NK-92 (cell line): ENCODE data around the gene RAB1B.
"Not testable (repeated sequence)": the region's sequence is repeated elsewhere in the genome, so short reads cannot be mapped to it uniquely, and the experiment has no call there.

Source experiments
- DNase-seq: peaks from one replicate; lab custom pipeline; 2025; ENCODE audit not compliant: unreplicated experiment; lab: John Stamatoyannopoulos, UW

The RAB1B gene

GRCh38 chr11:66294626-66295620 lies 26.5 kb downstream of the RAB1B start:
- no peak for DNase-seq

- no peak for DNase-seq
These were observed 29.2 kb downstream of the RAB1B start for GRCh38 chr11:66297610-66298009.

DNA sequence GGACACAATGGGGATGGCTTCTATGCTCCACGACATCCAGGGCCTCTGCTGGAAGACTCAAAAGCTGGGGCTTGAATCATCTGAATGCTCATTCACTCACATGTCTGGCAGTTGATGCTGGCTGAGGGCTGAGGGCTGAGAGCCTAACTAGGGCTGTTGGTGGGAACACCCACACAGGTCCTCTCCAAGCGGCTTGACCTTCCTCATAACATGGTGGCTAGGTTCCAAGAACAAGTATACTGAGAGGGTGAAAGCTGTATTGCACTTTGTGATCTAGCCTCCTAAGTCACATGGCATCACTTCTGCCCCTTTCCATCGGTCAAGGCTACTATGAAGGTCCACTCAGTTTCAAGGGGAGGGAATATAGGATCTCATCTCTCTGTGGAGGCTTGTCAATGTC lies 30.7 kb downstream of the RAB1B start:
- DNase-seq: no peak

DNA sequence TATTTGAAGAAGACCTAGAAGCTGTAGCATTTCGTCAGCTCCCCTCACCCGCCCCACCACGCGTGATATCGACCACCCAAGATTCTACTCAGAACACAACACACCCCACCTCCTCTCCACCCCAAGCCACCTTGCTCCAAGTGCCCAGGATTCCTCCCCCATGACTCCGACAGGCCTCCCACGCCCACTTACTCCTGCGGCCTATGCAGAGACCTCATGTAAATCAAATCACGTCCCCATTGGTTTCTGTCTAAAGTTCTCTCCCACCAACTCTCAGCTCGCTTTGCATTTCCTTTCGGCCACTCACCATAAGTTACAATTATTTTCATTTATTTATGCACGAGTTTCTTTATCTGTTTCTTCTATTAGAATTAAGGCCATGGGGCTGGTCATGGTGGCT lies 34.2 kb downstream of the RAB1B start:
- no peak for DNase-seq

DNA sequence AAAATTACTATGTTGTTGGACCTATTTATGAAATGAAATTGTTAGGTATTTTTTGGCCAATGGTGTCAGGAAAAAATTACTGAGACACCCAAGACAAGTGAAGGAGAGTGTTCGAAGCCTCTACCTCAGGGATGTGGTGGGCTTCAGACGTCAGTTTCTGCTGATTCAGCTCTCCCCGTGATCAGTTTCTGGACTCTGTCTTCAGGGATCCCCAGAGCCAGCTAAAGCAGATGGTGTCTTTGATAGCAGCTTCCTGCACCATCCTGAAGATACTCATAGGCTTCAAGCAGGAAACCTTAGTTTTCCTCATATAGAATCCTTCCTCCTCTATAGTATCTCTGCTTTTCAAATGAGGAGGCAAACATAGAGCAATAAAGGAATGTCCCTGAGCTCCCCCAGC lies 41.0 kb downstream of the RAB1B start:
- no peak for DNase-seq

DNA sequence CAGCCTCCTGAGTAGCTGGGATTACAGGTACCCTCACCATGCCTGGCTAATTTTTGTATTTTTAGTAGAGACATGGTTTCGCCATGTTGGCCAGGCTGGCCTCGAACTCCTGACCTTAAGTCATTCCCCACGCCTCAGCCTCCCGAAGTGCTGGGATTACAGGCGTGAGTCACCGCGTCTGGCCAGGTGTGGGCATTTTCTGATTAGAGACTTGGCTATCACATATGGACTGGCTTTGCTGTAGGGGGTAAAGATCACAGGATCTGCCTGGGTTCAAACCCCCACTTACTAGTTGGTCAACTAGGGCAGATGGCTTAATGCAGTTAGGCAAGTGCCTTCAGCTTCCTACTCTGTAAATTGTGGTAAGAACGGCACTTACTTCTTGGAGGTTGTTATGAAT lies 41.9 kb downstream of the RAB1B start:
- DNase-seq: no peak

DNA sequence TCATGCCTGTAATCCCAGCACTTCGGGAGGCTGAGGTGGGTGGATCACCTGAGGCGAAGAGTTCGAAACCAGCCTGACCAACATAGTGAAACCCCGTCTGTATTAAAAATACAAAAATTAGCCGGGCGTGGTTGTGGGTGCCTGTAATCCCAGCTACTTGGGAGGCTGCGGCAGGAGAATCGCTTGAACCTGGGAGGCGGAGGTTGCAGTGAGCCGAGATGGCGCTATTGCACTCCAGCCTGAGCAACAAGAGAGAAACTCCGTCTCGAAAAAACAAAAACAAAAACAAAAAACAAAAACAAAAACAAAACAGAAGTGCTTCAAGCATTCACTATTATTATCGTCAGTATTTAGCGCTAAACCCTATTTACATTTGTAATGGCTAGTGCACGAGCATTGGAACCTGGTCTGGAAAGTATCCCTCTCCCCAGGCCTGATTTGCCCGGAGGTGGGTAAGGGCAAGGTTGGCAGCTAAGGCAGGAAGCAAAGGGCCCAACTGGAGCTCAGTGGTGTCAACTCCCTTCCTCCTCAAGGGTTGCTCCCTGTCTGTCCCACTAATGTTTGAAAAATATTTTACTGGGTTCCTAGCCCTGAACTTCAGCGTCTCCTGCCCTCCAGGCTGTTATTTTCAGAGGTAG lies 42.5 kb downstream of the RAB1B start:
- not testable (repeated sequence) for DNase-seq

- no peak for DNase-seq
These were observed 43.1 kb downstream of the RAB1B start for GRCh38 chr11:66311470-66311964.

GRCh38 chr11:66311965-66312548 lies 43.6 kb downstream of the RAB1B start:
- peak; percentile 84 for DNase-seq

- peak; percentile 89 for DNase-seq
These were observed 44.3 kb downstream of the RAB1B start for GRCh38 chr11:66312549-66313320.

- DNase-seq: no peak
These were observed 45.1 kb downstream of the RAB1B start for GRCh38 chr11:66313321-66314185.

DNA sequence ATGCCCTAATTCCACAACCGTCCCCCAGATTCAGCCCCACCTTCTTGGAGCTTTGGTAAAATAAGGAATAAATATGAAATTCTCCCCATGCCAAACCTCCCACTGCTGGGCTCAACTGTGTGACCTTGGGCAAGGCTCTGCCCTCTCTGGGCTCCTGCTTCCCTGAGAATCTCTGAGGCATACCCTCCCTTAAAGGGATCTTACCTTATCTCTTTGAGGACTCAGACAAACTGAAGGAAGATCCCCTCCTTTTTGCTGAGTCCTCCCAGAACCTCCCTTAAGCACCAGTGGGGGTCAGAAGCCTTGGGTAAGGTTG lies 45.7 kb downstream of the RAB1B start:
- no peak for DNase-seq

- no peak for DNase-seq
These were observed 46.4 kb downstream of the RAB1B start for GRCh38 chr11:66314561-66315497.

GRCh38 chr11:66315498-66315885 lies 47.1 kb downstream of the RAB1B start:
- no peak for DNase-seq

- DNase-seq: no peak
These were observed 47.7 kb downstream of the RAB1B start for GRCh38 chr11:66315921-66316811.

DNA sequence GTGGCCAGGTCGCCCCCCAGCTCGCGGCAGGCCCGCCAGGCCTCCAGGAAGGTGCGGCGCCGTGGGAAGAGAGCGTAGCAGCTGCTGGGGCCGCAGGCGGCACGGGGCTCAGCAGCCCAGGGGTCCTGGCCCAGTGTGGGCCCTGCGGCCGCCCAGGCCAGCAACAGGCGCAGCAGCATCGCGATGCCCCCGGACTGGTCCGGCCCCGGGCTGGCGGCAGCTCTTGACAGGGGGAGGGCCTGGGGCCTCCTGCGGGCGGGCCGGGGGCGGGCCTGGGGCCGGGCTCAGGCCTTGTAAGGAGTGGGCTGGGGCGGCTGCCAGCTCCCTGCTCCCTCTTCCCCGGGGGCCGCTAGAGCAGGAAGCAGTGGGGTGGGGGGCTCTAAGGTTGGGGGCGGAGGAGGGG lies 48.4 kb downstream of the RAB1B start, which contains the start of gene CD248:
Gene CD248 (minus strand): TSS at position 196 of the 403 bp plus-strand sequence. CDS start 17 bp downstream, at position 179.
- DNase-seq: no peak

DNA sequence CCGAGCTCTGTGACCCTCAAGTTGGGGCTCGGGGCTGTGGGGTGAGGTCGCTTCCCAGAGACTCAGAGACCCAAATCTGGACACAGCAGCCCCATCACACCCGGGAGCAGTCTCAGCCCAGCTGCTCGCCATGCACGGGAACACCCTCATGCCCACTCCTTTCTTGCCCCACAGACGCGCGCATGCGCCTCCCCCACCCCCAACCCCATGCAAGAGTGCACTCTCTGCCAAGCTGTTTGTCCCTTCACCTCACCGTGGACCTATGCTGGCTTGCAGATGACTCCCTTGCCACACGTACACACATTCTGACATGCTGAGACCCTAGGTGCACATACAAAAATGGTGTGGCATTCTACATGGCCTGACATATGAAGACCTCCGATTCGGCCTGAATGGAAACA lies 48.9 kb downstream of the RAB1B start:
- DNase-seq: no peak
